ENCODE measurements around the gene PPARGC1A.

DNA sequence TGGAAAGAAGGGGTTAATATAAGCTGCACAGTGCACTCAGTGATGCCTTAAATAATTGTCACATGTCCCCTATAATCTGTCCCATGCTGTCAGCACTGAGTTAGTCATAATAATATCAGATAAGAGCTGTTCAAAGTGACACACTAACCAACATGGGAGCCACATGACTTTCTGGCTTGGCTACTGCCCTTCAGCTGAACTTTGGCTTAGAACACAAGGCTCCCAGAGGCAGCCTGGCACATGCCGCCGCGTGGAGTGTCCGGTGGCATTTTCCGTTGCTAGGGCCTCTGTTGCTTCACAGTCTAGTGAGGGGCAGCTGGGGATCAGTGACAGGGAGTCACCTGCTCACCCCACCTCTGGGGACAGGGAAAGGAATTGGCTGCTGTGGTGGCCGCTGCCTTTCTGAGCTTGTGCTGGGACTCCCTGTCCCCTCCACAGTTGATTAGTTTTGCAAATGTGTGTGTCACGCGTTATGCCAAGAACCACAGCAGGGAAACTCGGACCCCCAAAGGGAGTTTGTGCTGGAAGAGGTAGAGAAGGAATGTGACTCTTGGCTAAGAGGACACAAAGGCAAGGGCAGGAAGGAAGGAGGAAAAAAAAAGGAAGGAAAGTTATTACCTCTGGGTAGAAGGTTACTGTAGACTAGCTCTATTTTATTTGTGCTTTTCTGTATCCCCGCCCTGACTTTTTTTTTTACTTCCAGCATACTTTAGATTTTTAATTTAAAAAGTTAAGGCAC lies 41.1 kb upstream of the PPARGC1A start:
- TF ChIP-seq, protein P1, sequence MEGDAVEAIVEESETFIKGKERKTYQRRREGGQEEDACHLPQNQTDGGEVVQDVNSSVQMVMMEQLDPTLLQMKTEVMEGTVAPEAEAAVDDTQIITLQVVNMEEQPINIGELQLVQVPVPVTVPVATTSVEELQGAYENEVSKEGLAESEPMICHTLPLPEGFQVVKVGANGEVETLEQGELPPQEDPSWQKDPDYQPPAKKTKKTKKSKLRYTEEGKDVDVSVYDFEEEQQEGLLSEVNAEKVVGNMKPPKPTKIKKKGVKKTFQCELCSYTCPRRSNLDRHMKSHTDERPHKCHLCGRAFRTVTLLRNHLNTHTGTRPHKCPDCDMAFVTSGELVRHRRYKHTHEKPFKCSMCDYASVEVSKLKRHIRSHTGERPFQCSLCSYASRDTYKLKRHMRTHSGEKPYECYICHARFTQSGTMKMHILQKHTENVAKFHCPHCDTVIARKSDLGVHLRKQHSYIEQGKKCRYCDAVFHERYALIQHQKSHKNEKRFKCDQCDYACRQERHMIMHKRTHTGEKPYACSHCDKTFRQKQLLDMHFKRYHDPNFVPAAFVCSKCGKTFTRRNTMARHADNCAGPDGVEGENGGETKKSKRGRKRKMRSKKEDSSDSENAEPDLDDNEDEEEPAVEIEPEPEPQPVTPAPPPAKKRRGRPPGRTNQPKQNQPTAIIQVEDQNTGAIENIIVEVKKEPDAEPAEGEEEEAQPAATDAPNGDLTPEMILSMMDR (conservative IDR thresholded peaks at IDR 0.05): no peak
- no peak for TF ChIP-seq ZFX (IDR thresholded peaks at IDR 0.05)
